Chondrocyte (in vitro differentiated cells): ENCODE results near the gene TRPV4. TPM values are rescaled to one million over a fixed set of nuclear protein-coding genes. Genes with fewer than 3 reads are reported as not detected.

Source experiments
- DNase-seq: peaks from one replicate; pipeline ENCODE4 v3.0.0; 2021; ENCODE audit warnings: mixed read lengths, low spot score
- H3K27ac Mint-ChIP-seq: one replicate; pipeline ENCODE4 v1.8.0; 2021; ENCODE audit warnings: mild to moderate bottlenecking, moderate library complexity, mixed read lengths; ENCODE audit not compliant: unreplicated experiment
- H3K27me3 Mint-ChIP-seq: 2 replicates; pipeline ENCODE4 v1.8.0; 2021; ENCODE audit warnings: low read depth, mixed read lengths
- H3K36me3 Mint-ChIP-seq: 2 replicates; pipeline ENCODE4 v1.8.0; 2021; ENCODE audit warnings: low read depth, mixed read lengths
- H3K4me1 Mint-ChIP-seq: 2 replicates; pipeline ENCODE4 v1.8.0; 2021; ENCODE audit warnings: low read depth, mild to moderate bottlenecking, mixed read lengths
- H3K4me3 Mint-ChIP-seq: one replicate; pipeline ENCODE4 v1.8.0; 2021; ENCODE audit warnings: mild to moderate bottlenecking, moderate library complexity, mixed read lengths; ENCODE audit not compliant: unreplicated experiment
- H3K9me3 Mint-ChIP-seq: 2 replicates; pipeline ENCODE4 v1.8.0; 2021; ENCODE audit warnings: low read depth, mixed read lengths
- total RNA-seq: library from RNA; stranded (reverse); gene quantifications from 3 replicates; pipeline ENCODE4 v1.2.1, GENCODE V29; 2021
- TF ChIP-seq, protein P1 (sequence below): fragments of 200-600 bp; sonication (generic); IDR thresholded peaks from 2 replicates; pipeline ENCODE4 v1.5.0; 2021; ENCODE audit warnings: antibody characterized with exemption, mild to moderate bottlenecking, moderate library complexity

Gene TRPV4
- total RNA-seq, 1 donor from 2014 or later, result 2.2 TPM

DNA sequence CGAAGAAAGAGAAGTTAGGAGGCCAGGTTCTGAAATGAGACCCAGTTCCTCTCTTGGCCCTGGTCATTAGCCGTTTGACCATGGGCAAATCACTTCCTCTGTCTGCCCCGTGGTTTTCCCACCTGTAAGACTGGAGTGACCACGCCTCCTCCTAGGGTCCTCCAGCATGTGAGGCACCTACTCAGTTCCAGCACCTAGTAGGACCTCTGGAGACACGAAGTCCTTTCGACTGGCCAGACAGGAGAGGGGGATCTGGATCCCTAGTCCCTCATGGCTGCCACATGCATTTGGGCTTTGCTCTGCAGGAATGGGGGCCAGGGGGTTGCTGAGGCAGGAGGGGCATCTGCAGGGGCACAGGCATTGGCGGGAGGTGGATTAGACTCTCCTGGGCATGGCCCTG is 16.3 kb downstream of the TRPV4 start:
- H3K27me3 Mint-ChIP-seq, result no peaks in the 10 kb centered on the region
- no peak overlapping the region for H3K4me3 Mint-ChIP-seq
- no peak overlapping the region for H3K27ac Mint-ChIP-seq
- no peaks in the 10 kb centered on the region for H3K9me3 Mint-ChIP-seq
- DNase-seq, result no peak
- peaks cover 2% of the 10 kb centered on the region for H3K36me3 Mint-ChIP-seq
- TF ChIP-seq, protein P1, sequence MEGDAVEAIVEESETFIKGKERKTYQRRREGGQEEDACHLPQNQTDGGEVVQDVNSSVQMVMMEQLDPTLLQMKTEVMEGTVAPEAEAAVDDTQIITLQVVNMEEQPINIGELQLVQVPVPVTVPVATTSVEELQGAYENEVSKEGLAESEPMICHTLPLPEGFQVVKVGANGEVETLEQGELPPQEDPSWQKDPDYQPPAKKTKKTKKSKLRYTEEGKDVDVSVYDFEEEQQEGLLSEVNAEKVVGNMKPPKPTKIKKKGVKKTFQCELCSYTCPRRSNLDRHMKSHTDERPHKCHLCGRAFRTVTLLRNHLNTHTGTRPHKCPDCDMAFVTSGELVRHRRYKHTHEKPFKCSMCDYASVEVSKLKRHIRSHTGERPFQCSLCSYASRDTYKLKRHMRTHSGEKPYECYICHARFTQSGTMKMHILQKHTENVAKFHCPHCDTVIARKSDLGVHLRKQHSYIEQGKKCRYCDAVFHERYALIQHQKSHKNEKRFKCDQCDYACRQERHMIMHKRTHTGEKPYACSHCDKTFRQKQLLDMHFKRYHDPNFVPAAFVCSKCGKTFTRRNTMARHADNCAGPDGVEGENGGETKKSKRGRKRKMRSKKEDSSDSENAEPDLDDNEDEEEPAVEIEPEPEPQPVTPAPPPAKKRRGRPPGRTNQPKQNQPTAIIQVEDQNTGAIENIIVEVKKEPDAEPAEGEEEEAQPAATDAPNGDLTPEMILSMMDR, result no peak
- H3K4me1 Mint-ChIP-seq, result peaks cover 9% of the 10 kb centered on the region

DNA sequence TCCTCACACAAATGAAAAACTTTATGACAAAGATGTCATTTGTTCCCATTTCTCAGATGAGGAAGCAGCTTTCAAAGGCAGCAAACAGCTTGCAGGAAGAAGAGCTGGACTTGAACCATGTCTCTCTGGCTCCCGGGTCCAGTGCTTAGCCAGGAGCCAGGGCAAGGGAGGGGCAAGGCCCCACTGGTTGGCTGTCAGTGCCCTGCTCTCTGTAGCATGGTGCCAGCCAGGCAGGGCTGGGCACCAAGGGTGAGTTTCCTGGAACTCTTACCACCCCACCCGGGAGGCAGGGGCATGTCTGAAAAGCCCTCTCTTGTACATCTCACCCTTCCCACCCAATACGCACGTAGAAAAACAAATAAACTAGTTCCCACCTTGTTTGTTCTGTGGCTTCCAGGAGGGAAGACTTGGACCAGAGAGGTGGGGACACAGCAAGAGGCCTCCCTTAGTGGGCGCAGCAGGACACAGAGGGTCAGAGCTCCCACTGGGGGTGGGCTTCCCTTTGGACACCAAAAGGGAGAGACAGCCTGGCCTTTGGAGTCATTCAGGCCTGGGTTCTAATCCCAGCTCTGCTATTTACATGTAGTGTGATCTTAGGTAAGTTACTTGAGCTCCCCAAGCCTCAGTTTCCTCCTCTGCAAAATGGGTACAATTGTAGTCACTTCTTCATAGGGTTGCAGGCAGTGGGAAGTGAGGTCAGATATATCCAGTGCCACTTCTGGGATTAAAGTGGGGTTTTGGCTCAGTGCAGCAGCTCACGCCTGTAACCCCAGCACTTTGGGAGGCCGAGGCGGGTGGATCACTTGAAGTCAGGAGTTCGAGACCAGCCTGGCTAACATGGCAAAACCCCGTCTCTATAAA is 17.2 kb downstream of the TRPV4 start:
- Mint-ChIP-seq H3K4me1 (peaks cover 9% of the 10 kb centered on the region), H3K9me3 (no peaks in the 10 kb centered on the region), H3K4me3 (no peak overlapping the region), H3K36me3 (peaks cover 2% of the 10 kb centered on the region), H3K27ac (no peak overlapping the region), H3K27me3 (no peaks in the 10 kb centered on the region)
- DNase-seq, result no peak
- TF ChIP-seq, protein P1, result no peak

DNA sequence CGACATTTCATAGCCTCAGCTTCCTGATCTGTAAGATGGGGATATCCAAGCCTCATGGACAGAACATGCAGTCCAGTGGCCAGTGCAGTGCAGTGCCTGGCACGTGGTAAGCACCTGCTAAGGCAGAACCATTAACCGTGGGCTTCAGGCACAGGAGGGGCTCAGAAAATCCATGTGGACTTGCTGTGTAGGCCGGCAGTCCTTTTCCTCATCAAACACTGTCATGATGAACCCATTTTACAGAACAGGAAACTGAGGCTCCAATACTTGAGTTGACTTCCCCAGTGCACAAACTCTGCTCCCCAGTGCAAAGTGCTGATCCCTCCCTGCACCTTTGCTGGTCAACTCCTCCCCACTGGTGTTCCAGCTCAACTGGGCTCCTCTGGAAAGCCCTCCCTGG is 18.0 kb downstream of the TRPV4 start:
- H3K9me3 Mint-ChIP-seq, result no peaks in the 10 kb centered on the region
- H3K4me3 Mint-ChIP-seq, result no peak overlapping the region
- TF ChIP-seq, protein P1, result no peak
- DNase-seq, result no peak
- H3K4me1 Mint-ChIP-seq, result peaks cover 9% of the 10 kb centered on the region
- H3K27me3 Mint-ChIP-seq, result no peaks in the 10 kb centered on the region
- H3K27ac Mint-ChIP-seq, result no peak overlapping the region
- H3K36me3 Mint-ChIP-seq, result peaks cover 2% of the 10 kb centered on the region

DNA sequence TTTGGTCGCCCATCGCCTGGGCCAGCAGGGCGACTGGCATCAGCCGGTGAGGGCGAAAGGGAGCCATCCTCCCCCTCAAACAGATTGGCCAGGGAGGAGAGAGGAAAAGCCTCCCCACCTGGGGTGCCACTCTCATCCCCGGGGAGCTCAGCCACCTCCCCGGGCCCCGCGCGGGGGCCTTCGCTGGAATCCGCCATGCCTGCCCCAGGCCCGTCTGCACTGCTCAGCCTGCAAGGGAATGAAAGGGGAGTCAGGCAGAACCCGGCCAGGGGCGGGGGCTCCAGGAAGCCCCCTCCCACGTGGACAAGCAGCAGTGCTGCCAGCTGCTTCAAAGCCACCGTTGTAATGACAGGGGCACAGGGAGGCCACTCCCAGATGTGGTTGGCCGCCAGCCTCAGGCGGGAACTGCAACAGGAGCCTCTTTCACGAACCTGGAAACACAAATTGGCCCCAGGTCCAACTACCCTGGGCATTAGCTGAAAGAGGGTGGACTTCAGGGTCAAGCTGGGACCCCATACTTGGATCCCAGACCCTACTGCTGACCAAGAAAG is 18.5 kb downstream of the TRPV4 start:
- Mint-ChIP-seq H3K36me3 (peaks cover 2% of the 10 kb centered on the region), H3K4me3 (no peak overlapping the region), H3K27me3 (no peaks in the 10 kb centered on the region), H3K27ac (no peak overlapping the region), H3K4me1 (peaks cover 9% of the 10 kb centered on the region), H3K9me3 (no peaks in the 10 kb centered on the region)
- TF ChIP-seq, protein P1, result no peak
- DNase-seq, result no peak

DNA sequence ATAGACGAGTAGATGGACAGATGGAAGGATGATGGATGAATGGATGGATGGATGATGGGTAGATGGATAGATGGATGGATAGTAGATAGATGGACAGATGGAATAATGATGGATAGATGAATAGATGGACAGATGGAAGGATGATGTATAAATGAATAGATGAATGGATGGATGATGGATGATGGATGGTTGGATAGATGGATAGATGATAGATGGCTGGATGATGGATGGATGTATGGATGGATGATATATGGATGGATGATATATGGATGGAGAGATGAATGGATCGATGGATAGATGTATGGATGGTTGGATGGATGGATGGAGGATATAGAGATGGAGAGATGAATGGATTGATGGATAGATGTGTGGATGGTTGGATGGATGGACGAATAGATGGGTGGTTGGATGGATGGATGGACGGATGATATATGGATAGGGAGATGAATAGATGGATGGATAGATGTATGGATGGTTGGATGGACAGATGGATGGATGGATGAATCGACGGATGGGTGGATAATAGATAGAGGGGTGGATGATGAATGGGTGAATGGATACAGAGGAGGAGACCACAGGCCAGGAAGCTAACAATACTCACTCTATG is 19.3 kb downstream of the TRPV4 start:
- DNase-seq, result no peak
- H3K27ac Mint-ChIP-seq, result no peak overlapping the region
- peaks cover 4% of the 10 kb centered on the region for H3K4me1 Mint-ChIP-seq
- H3K36me3 Mint-ChIP-seq, result peaks cover 2% of the 10 kb centered on the region
- H3K4me3 Mint-ChIP-seq, result no peak overlapping the region
- no peaks in the 10 kb centered on the region for H3K9me3 Mint-ChIP-seq
- TF ChIP-seq, protein P1, result no peak
- H3K27me3 Mint-ChIP-seq, result no peaks in the 10 kb centered on the region
